GM19452 (cell line): Measurements from ENCODE around the gene ELMO1.

Experiments
- ATAC-seq: cut with Tn5 transposase; IDR thresholded peaks from one replicate; pipeline ENCODE4 v1.9.1; 2021; ENCODE audit not compliant: unreplicated experiment

ELMO1 gene

DNA sequence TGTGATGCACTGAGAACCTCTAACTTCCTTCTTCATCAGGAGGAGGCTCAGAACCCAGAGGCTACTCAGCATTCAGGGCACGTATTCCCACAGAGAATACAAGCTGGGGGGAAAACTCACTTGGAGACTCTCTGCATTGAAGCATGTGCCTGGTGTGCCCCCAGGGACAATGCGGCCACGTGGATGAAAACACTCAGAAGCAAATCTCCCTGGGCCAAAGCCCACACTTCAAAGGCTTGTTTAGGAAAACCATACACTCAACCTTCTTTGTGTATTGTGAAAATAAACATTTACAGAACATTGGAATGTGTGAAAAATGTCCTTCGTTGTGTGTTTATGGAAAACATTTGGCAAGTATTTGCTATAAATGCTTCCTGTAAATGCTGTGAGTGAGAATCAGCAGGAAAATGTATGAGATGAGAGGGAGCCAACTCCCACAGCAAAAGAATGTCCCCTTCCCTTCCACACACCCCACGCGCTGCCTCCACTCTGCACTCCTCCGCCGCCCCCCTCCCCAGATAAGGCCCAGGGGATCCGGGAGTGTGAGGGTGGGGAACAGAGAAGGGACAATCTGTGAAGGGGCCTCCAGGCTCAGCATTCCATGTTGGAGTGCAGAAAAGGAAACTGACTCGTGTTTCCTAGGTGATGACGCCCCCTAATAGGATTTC, 339.5 kb downstream of the ELMO1 start:
- ATAC-seq = no peak

GRCh38 chr7:37108615-37109014, 340.0 kb downstream of the ELMO1 start:
- no peak for ATAC-seq

DNA sequence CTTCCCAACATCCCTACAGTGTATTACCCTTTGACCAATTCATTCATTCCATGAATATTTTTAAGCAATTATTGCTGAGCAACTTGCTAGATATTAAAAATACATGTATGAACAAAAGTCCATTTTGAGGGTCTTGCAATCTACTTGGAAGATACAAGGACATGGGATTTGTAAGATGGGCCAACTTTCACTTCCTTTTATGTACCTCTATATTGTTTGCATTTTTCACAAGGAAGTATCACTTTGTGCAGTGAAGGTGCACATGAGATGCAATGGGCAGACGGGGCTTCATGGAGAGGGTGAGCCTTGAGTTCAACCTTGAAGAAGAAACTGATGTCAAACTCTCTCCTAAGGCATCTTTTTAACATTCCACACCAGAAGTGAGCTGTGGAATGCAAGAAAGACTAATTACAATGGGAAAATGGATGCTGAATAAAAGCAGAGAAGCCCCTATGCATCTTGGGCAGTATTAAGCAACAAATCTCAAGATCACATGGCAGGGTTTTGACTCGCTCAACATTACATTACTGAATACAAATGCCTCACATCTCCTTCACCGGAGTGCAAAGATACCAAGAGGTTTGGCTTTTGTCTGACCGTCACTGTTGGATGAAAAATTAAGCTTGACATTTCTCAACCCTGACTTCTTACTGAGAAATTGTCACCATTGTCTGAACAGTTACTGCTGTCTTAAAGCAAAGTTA, 341.5 kb downstream of the ELMO1 start:
- ATAC-seq = no peak

DNA sequence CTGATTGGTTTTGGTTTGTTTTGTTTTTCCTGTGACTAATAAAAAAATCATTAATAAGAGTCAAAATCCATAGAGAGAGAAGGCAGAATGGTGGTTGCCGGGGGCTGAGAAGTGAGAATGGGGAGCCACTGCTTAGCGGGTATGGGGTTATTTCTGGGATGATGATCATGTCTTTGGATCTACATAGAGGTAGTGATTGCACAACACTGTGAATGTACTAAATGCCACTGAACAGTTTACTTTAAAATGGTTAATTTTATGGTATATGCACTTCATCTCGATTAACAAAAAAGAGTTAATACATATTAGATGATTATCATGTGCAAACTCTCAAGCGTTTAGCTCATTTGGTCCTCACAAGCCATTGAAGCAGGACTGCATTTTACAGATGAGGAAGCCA, 342.9 kb downstream of the ELMO1 start:
- ATAC-seq = no peak

DNA sequence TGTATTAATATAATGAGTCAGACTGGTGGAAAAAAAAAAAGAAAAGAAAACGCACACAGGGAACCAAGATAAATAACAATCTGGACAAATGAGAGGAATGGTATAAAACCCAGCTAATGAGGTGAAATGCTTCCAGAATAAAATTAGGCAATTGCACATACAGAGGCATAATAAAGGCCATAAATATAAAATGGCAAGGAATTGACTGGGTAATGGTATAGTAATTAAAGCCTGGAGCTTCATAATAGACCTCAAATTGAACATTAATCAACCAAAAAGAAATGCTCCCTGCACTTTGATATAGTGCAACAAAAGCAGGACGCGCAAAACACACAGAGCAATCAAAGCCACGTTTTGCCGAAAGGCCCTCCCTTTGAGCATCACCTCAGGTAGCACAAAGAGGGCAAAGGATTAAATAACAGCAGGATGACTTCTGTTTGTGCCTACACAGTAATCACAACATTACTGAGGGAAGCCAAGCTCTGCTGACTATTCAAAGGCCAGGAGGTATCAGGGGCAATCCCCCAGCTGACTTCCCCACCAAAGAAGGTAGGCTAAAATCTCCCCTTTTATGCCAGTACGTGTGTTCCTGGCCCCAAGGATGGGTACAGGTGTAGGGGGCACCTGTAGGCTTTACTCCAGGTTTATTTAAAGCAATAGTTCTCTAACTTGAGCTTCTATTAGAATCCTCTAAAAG, 343.7 kb downstream of the ELMO1 start:
- no peak for ATAC-seq

DNA sequence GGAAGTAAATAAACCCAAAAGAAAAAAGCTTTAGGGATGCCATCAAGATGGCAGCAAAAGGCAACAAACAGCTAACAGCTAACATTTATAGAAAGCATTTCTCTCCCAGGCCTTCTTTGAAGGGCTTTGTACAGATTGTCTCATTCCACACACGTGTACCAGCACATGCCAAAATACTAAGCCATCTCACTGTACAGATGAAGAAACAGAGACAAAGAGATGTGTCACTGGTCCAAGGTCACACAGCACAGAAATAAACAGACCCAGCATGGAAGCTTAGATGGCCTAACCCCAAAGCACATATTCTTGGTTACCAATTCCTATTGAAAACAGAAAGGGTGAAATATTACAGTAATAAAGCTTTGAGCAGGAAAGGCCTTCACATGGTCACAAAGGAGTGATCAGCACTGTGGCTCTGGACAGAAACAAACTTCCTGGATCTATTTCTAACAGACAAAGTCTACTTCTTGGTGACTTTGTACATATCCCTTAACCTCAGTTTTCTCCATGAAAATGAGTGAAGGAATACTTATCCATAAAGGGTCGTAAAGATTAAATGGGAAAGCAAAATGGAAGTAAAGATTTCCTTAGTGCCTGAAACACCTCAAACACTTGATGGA, 346.0 kb downstream of the ELMO1 start:
- no peak for ATAC-seq

DNA sequence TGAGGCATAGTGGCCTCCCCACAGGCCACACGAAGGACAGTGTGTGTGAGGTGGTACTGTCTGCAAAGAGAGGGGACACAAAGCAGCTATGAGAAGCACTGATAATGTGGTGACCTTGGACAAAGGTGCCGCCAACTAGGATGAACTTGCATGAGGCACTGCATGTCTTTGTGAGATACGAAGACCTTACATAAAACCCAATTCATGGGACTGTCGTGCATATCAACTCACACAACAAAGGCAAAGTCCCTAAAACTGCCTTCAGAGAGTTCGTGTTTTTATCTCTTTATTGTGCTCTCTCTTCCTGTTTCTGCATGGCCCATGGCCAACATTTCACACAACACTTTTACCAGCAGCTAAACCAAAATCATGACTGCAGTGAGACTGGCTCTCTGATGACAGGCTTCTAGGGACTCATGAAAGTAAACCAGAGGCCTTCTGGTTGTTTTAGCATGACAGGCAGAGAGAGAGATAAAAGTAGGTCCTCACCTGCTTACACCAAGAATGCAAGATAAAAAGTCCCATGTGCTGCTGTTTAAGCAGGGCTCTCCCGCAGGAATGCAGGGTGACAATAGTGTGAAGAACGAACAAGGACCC, 347.8 kb downstream of the ELMO1 start:
- no peak for ATAC-seq

DNA sequence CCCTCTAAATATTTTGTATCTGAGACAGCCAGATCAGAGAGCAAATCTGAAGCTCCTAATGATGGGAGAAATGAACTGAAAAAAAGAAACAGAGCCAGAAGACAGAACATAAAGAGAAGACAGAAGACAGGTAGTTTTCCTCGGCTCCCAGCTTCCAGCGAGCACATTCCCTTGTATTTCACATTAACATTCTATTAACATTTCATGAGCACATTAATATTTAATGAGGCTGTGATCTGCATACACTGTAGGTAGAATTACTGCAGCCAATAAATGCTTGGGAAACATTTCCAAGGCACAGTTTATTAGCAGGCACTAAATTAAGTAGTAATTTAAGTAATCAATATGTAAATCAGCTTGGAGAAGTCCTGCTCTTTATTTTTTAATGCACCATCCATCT, 349.9 kb downstream of the ELMO1 start:
- ATAC-seq = no peak

DNA sequence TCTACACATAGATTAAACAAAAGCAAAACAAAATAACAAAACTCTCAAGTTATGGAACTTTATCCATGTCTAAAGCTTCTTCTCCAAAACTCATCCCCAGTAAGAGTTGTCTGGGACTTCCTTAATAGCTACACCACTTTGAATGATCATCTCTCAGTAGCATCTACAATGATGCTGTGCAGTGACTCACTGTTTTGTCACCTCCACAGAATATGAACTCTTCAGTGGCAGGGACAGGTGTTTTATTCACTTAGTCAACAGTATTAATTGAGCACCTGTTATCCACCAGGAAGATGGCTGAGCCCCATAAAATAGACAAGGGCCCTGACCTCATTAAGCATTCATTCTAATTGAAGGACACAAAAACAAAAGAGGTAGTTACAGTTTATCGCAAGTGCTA, 350.7 kb downstream of the ELMO1 start:
- no peak for ATAC-seq

- no peak for ATAC-seq
Measured at GRCh38 chr7:37097276-37097675, 351.4 kb downstream of the ELMO1 start.

GRCh38 chr7:37096341-37096740, 352.3 kb downstream of the ELMO1 start:
- no peak for ATAC-seq

DNA sequence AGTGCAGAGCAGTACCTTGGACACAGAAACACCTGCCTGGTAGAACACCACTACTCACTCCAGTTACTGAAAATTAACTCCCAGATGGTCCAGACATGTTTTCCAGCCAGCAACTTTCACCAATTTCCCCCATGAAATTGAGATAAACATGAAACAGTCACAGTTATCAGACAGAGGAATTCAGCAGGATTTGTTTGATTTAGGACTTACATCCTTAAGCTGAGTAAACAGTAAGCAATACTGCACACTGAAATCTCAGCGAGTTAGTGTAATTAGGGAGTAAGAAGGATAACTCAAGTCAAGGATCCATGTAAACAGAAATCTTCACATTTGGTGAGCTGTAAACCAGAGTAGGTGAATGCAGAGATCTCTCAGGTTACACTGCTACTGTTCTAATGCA, 353.5 kb downstream of the ELMO1 start:
- no peak for ATAC-seq

DNA sequence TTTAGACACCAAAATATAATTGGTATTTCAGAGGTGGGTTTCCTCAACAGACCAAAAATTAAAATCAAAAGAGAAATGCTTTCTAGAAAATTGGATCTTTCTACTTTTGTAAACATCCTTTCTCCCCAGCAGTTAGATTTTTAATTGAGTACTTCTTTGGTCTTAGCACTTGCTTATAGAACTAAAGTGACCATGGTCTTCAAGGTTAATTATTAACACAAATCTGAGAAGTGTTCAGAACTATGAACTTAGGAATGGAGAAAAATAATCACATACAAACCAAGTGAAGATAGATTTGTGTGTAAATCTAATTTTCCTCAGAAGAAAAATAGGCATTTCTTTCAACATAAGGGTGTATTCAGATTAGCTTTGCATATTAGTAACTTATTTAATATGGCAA, 355.4 kb downstream of the ELMO1 start:
- ATAC-seq = no peak

DNA sequence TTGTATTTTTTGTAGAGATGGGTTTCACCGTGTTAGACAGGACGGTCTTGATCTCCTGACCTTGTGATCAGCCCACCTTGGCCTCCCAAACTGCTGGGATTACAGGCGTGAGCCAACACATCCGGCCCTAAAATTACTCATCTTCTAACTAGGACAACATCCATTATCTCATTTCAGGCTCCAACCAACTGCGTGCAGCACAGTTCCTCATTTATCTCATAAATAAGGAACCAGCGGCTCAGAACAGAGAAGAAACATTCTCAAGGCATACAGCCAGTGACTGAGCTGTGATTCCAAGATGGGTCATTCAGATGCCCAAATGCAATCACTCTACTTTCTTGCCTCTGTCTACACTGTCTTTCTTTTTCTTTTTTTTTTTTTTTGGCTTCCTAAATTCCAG, 356.1 kb downstream of the ELMO1 start:
- no peak for ATAC-seq

DNA sequence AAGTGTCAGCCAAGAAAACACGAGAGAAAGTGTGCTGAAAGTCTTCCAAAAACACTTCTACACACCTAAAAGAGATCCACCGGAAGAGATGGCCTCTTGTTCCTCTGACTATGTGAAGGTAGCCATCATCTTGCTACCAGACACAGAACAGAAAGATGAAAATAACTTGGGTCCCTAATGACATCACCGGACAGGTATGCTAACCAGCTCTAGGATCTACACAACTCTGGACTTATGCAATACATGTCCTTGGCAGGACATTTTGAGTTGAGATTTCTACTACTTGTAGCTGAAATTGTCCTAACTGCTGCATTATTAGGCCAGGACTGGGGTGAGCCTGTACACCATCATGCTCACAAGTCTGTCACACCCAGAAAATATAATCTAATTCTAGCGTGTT, 358.7 kb downstream of the ELMO1 start:
- no peak for ATAC-seq

- no peak for ATAC-seq
Measured at GRCh38 chr7:37085600-37085999, 363.1 kb downstream of the ELMO1 start.

- no peak for ATAC-seq
Measured at GRCh38 chr7:37084303-37084702, 364.4 kb downstream of the ELMO1 start.

DNA sequence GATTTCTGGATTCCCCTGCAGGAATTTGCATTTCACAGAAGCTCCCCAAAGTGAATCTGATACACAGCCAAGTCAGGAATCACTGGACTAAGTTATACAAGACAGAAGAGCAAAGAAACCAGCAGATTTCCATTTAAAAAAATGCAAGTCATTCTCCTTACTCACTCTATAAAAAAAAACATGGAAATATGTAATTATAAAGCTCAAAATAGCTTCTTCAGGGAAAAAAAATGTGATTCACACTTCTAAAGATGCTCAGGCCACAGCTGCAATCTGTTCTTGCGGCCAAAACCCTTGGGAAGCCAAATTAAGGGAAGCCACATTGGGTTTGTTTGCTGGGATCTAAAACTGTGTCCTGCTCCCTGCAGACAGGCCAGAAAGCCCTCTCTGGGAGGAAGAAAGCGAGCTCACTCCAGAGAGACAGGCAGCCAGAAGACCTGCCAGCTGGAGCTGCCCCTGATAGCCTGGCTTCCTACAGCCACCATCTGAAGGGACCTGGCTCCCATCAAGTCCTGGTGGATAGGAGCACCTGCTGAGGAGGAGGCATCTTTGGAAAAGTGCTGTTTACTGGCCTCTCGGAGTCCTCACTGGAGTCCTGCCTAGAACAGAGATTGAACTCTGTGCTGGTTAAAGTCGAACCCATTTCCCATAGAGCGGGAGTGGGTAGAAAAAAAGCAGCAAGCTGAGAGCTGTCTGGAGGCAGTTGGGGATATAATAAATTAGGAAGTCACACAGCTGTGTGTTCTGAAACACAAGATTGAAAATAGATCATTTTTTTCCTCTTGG, 365.2 kb downstream of the ELMO1 start:
- no peak for ATAC-seq

DNA sequence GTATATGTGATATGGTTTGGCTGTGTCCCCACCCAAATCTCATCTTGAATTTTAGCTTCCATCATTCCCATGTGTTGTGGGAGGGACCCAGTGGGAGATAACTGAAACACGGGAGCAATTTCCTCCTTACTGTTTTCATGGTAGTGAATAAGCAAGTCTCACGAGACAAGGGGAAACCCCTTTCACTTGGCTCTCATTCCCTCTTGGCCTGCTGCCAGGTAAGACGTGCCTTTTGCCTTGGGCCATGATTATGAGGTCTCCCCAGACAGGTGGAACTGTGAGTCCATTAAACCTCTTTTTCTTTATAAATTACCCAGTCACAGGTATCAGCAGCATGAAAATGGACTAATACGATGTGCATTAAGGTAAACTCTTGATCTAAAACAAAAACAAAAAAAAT, 367.2 kb downstream of the ELMO1 start:
- no peak for ATAC-seq

- ATAC-seq = no peak
Measured at GRCh38 chr7:37079420-37079819, 369.2 kb downstream of the ELMO1 start.

- ATAC-seq = no peak
Measured at GRCh38 chr7:37076668-37077067, 372.0 kb downstream of the ELMO1 start.
